Endothelial cell of hepatic sinusoid (primary cell): Measurements from ENCODE around the gene SOAT1.
"Not testable (repeated sequence)": the region's sequence is repeated elsewhere in the genome, so short reads cannot be mapped to it uniquely, and the experiment has no call there.

Source experiments
- in situ Hi-C: cut with HindIII; loops from 2 replicates; pipeline ENCODE4 v1.10.0; 2017; ENCODE audit warnings: low sequenced_read_pairs

The SOAT1 gene

GRCh38 chr1:179293340-179294327, at the start of gene SOAT1:
SOAT1 (plus strand) TSS chr1:179293797; CDS start chr1:179302685, 8,888 bp downstream.
- in situ Hi-C loops = loop anchor here (5.0 to 25.0 kb wide), 3 partner anchors 49 to 156 kb away; no protein-coding TSS in a partner anchor

- in situ Hi-C loops = loop anchor here (10.0 kb wide), 1 partner anchor 49 kb away; the partner anchor contains the start of gene SOAT1
Observed at GRCh38 chr1:179245426-179245825, 48.2 kb upstream of the SOAT1 start.

- in situ Hi-C loops = loop anchor here (10.0 kb wide), 1 partner anchor 47 kb away; the partner anchor contains the start of gene SOAT1
Observed at GRCh38 chr1:179247923-179248322, 45.7 kb upstream of the SOAT1 start.

- in situ Hi-C loops = no loop called here
Observed at GRCh38 chr1:179251675-179252074, 41.9 kb upstream of the SOAT1 start.

GRCh38 chr1:179252606-179253005, 41.0 kb upstream of the SOAT1 start:
- in situ Hi-C loops = no loop called here

GRCh38 chr1:179253286-179253972, 40.2 kb upstream of the SOAT1 start:
- in situ Hi-C loops = no loop called here

- in situ Hi-C loops = no loop called here
Observed at GRCh38 chr1:179262183-179262582, 31.4 kb upstream of the SOAT1 start.

GRCh38 chr1:179263121-179263520, 30.5 kb upstream of the SOAT1 start:
- in situ Hi-C loops = no loop called here

- in situ Hi-C loops = no loop called here
Observed at GRCh38 chr1:179264507-179264906, 29.1 kb upstream of the SOAT1 start.

GRCh38 chr1:179269071-179269470, 24.5 kb upstream of the SOAT1 start:
- in situ Hi-C loops = no loop called here

- in situ Hi-C loops = not testable (repeated sequence)
Observed at GRCh38 chr1:179274424-179274823, 19.2 kb upstream of the SOAT1 start.

- in situ Hi-C loops = loop anchor here (25.0 kb wide), 1 partner anchor 142 kb away; no protein-coding TSS in a partner anchor
Observed at GRCh38 chr1:179278920-179279319, 14.7 kb upstream of the SOAT1 start.

- in situ Hi-C loops = loop anchor here (5.0 to 25.0 kb wide), 2 partner anchors 33 to 147 kb away; no protein-coding TSS in a partner anchor
Observed at GRCh38 chr1:179283992-179284391, 9.6 kb upstream of the SOAT1 start.

- in situ Hi-C loops = loop anchor here (25.0 kb wide), 1 partner anchor 151 kb away; no protein-coding TSS in a partner anchor
Observed at GRCh38 chr1:179287946-179288345, 5.7 kb upstream of the SOAT1 start.

GRCh38 chr1:179288977-179289376, 4.6 kb upstream of the SOAT1 start:
- in situ Hi-C loops = loop anchor here (25.0 kb wide), 1 partner anchor 152 kb away; no protein-coding TSS in a partner anchor

GRCh38 chr1:179295164-179295755, 1.7 kb downstream of the SOAT1 start:
- in situ Hi-C loops = loop anchor here (10.0 to 25.0 kb wide), 2 partner anchors 50 to 158 kb away; no protein-coding TSS in a partner anchor

- in situ Hi-C loops = loop anchor here (10.0 to 25.0 kb wide), 2 partner anchors 52 to 159 kb away; no protein-coding TSS in a partner anchor
Observed at GRCh38 chr1:179296356-179297104, 2.9 kb downstream of the SOAT1 start.

- in situ Hi-C loops = loop anchor here (10.0 to 25.0 kb wide), 2 partner anchors 52 to 160 kb away; no protein-coding TSS in a partner anchor
Observed at GRCh38 chr1:179297105-179297378, 3.4 kb downstream of the SOAT1 start.

- in situ Hi-C loops = loop anchor here (10.0 to 25.0 kb wide), 2 partner anchors 54 to 162 kb away; no protein-coding TSS in a partner anchor
Observed at GRCh38 chr1:179298952-179299351, 5.4 kb downstream of the SOAT1 start.

- in situ Hi-C loops = no loop called here
Observed at GRCh38 chr1:179300112-179300511, 6.5 kb downstream of the SOAT1 start.
